HCT116 (cell line): ENCODE measurements around the gene ZCCHC2. TPM values are rescaled to one million over a fixed set of nuclear protein-coding genes. Genes with fewer than 3 reads are reported as not detected.

Experiments used
- ATAC-seq: fragments of 200-7000 bp; cut with Tn5 transposase; 2 replicates; pipeline ENCODE4 v1.9.1; 2020; ENCODE audit warnings: mild to moderate bottlenecking, moderate library complexity
- BruUV-seq: library from RNA; stranded (reverse); fragments of 400-500 nt; replicated peaks from 2 replicates; lab custom pipeline; 2021; lab: Mats Ljungman, UMichigan
- CTCF ChIA-PET: fragments of 300-600 bp; sonication (Branson Sonifier 250); formaldehyde crosslinking; loops from one replicate; lab custom pipeline; 2021; ENCODE audit warnings: antibody characterized with exemption; lab: Charles Lee
- POLR2A ChIA-PET: fragments of 300-600, 350-600 bp; sonication (Branson Sonifier 250); formaldehyde crosslinking; loops from one replicate; lab custom pipeline; 2021; ENCODE audit warnings: antibody characterized with exemption; lab: Charles Lee
- RAD21 ChIA-PET, 2 experiments: fragments of 300-600 bp; sonication (Branson Sonifier 250); formaldehyde crosslinking; loops; one replicate each; lab custom pipeline; 2023; ENCODE audit warnings: low total read pairs in 2 of 2; ENCODE audit not compliant: uncharacterized antibody in 2 of 2, unreplicated experiment in 2 of 2, low non-redundant PET in 1 of 2; lab: Charles Lee
- DNase-seq: peaks from one replicate; pipeline ENCODE4 v3.0.0-alpha.2; 2010; ENCODE audit warnings: low read depth, low spot score
- H2AFZ ChIP-seq: fragments of 200-600 bp; shearing (Covaris generic), sonication (generic); 2 replicates; pipeline ENCODE4 v1.6.1; 2017; ENCODE audit warnings: low read depth, mixed run types, mixed read lengths, antibody characterized with exemption, low read length; ENCODE audit not compliant: poor library complexity, severe bottlenecking
- H3K27ac ChIP-seq: 2 replicates; pipeline ENCODE4 v1.5.1; 2012; ENCODE audit warnings: low read depth, low read length
- H3K27me3 ChIP-seq: fragments of 200-600 bp; sonication (generic); 2 replicates; pipeline ENCODE4 v1.6.1; 2016; ENCODE audit warnings: mixed run types, low read length, mixed read lengths; ENCODE audit not compliant: insufficient read depth
- H3K36me3 ChIP-seq, 2 experiments: fragments of 200-500 bp in 1 of 2; fragments of 200-600 bp in 1 of 2; sonication (Bioruptor generic) in 1 of 2; sonication (generic) in 1 of 2; 2 replicates each; pipeline versions ENCODE4 v1.5.1 to v1.6.1; 2014 to 2016; ENCODE audit warnings: low read length in 2 of 2, inconsistent platforms in 1 of 2, mixed read lengths in 1 of 2, mixed run types in 1 of 2; ENCODE audit not compliant: insufficient read depth in 2 of 2, control insufficient read depth in 1 of 2
- H3K4me1 ChIP-seq, 2 experiments: fragments of 200-600 bp in 1 of 2; sonication (generic) in 1 of 2; 2 replicates each; pipeline versions ENCODE4 v1.5.1 to v1.6.1; 2012 to 2017; ENCODE audit warnings: low read length in 2 of 2, inconsistent platforms in 1 of 2, mild to moderate bottlenecking in 1 of 2, mixed read lengths in 1 of 2, mixed run types in 1 of 2, moderate library complexity in 1 of 2; ENCODE audit not compliant: insufficient read depth in 2 of 2, control insufficient read depth in 1 of 2
- H3K4me2 ChIP-seq: fragments of 200-600 bp; sonication (generic); 2 replicates; pipeline ENCODE4 v1.6.1; 2017; ENCODE audit warnings: mixed run types, low read length, mixed read lengths
- H3K4me3 ChIP-seq, 2 experiments: fragments of 200-600 bp in 1 of 2; sonication (generic) in 1 of 2; replicated peaks in 1 of 2; 2 replicates each; pipeline ENCODE4 v1.5.1; 2011 to 2016; ENCODE audit warnings: low read length in 2 of 2, control low read depth in 1 of 2, low read depth in 1 of 2, mild to moderate bottlenecking in 1 of 2, mixed read lengths in 1 of 2, mixed run types in 1 of 2
- H3K79me2 ChIP-seq: fragments of 200-600 bp; sonication (generic); 2 replicates; pipeline ENCODE4 v1.6.1; 2017; ENCODE audit warnings: mild to moderate bottlenecking, mixed run types, low read length, moderate library complexity, mixed read lengths; ENCODE audit not compliant: insufficient read depth
- H3K9ac ChIP-seq: fragments of 200-600 bp; sonication (generic); 2 replicates; pipeline ENCODE4 v1.6.1; 2016; ENCODE audit warnings: low read length, mixed read lengths
- H3K9me2 ChIP-seq: fragments of 200-600 bp; sonication (generic), shearing (Covaris generic); 2 replicates; pipeline ENCODE4 v1.6.1; 2017; ENCODE audit warnings: mixed run types, mild to moderate bottlenecking, moderate library complexity; ENCODE audit not compliant: insufficient read depth
- H3K9me3 ChIP-seq, 2 experiments: fragments of 200-500 bp in 1 of 2; fragments of 200-600 bp in 1 of 2; sonication (Bioruptor generic) in 1 of 2; sonication (generic) in 1 of 2; 2 replicates each; pipeline ENCODE4 v1.6.1; 2014 to 2017; ENCODE audit warnings: low read length in 2 of 2, mixed read lengths in 2 of 2, inconsistent platforms in 1 of 2, low read depth in 1 of 2, mild to moderate bottlenecking in 1 of 2, mixed run types in 1 of 2, moderate library complexity in 1 of 2; ENCODE audit not compliant: control insufficient read depth in 1 of 2, insufficient read depth in 1 of 2
- H4K20me1 ChIP-seq: fragments of 200-600 bp; sonication (generic), shearing (Covaris generic); 2 replicates; pipeline ENCODE4 v1.6.1; 2017; ENCODE audit warnings: mixed run types, mild to moderate bottlenecking, moderate library complexity; ENCODE audit not compliant: insufficient read depth
- CEBPB ChIP-seq: IDR thresholded peaks from 2 replicates; pipeline ENCODE4 v1.6.1; 2012; ENCODE audit warnings: low read depth
- ELF1 ChIP-seq: IDR thresholded peaks from 2 replicates; pipeline ENCODE4 v1.6.1; 2012; ENCODE audit warnings: low read depth, borderline replicate concordance
- EZH2 ChIP-seq: fragments of 200-600 bp; sonication (generic); IDR thresholded peaks from 2 replicates; pipeline ENCODE4 v1.6.1; 2017; ENCODE audit warnings: antibody characterized with exemption, mixed run types
- EZH2phosphoT487 ChIP-seq: fragments of 200-600 bp; IDR thresholded peaks from 2 replicates; pipeline ENCODE4 v1.6.1; 2018; ENCODE audit warnings: antibody characterized with exemption, borderline replicate concordance
- MAX ChIP-seq: IDR thresholded peaks from 2 replicates; pipeline ENCODE4 v1.6.1; 2012
- RAD21 ChIP-seq: IDR thresholded peaks from 2 replicates; pipeline ENCODE4 v1.6.1; 2012; ENCODE audit warnings: low read depth, mild to moderate bottlenecking
- REST ChIP-seq: IDR thresholded peaks from 2 replicates; pipeline ENCODE4 v1.6.1; 2012; ENCODE audit warnings: low read depth
- SIN3A ChIP-seq: IDR thresholded peaks from 2 replicates; pipeline ENCODE4 v1.6.1; 2012; ENCODE audit warnings: low read depth
- TCF7L2 ChIP-seq: IDR thresholded peaks from 2 replicates; pipeline ENCODE4 v1.7.0; 2011; ENCODE audit warnings: borderline replicate concordance, inconsistent platforms; ENCODE audit not compliant: insufficient read depth, insufficient read length; ENCODE audit errors: extremely low read depth
- ZBTB33 ChIP-seq: IDR thresholded peaks from 2 replicates; pipeline ENCODE4 v1.6.1; 2011; ENCODE audit warnings: mild to moderate bottlenecking, low read length, moderate library complexity; ENCODE audit not compliant: insufficient replicate concordance; ENCODE audit errors: extremely low read depth
- ZNF274 ChIP-seq: fragments of 200-500 bp; sonication (Bioruptor generic); IDR thresholded peaks from 2 replicates; pipeline ENCODE4 v1.6.1; 2014; ENCODE audit warnings: mild to moderate bottlenecking, low read depth, low read length, inconsistent platforms
- intact Hi-C: fragments of 100-400 bp; cut with micrococcal nuclease; formaldehyde crosslinking; loops from 2 replicates; pipeline ENCODE4 v1.10.0; 2022
- total RNA-seq: library from RNA; stranded (reverse); gene quantifications from one replicate; pipeline ENCODE4 v1.2.1, GENCODE V29; 2021; ENCODE audit not compliant: unreplicated experiment

The ZCCHC2 gene
- total RNA-seq, 1 experiment from 2014 or later: 17.7 TPM

GRCh38 chr18:62531078-62531477 is 8.3 kb downstream of the ZCCHC2 start:
- Histone ChIP-seq H3K27ac (no peak overlapping the region), H3K36me3 (no peaks in the 10 kb centered on the region), H2AFZ (no peak overlapping the region), H3K27me3 (no peaks in the 10 kb centered on the region), H3K9me3 (no peaks in the 10 kb centered on the region), H3K79me2 (peaks cover 72% of the 10 kb centered on the region), H3K4me1 (peaks cover 6 to 16% of the 10 kb centered on the region in 2 experiments), H3K9me2 (no peaks in the 10 kb centered on the region), H4K20me1 (no peaks in the 10 kb centered on the region), H3K9ac (no peak overlapping the region), H3K4me2 (no peak overlapping the region), H3K4me3 (no peak overlapping the region)
- TF ChIP-seq EZH2phosphoT487: no peak
- TF ChIP-seq TCF7L2: no peak
- TF ChIP-seq SIN3A: no peak
- TF ChIP-seq ELF1: no peak
- no peak for TF ChIP-seq ZNF274
- no peak for TF ChIP-seq RAD21
- no peak for TF ChIP-seq MAX
- TF ChIP-seq CEBPB: no peak
- TF ChIP-seq EZH2: no peak
- TF ChIP-seq ZBTB33: no peak
- no peak for TF ChIP-seq REST
- ChIA-PET CTCF (no interaction called here), RAD21 (no interaction called here), POLR2A (no interaction called here)
- DNase-seq (no peak), ATAC-seq (no peak)
- intact Hi-C loops: no loop called here
- no TSS peak for BruUV-seq
